ENCODE data around the gene RSL1D1.

GRCh38 chr16:11901091-11901490 is 49.7 kb upstream of the RSL1D1 start:
- TF ChIP-seq SIN3A (IDR thresholded peaks at IDR 0.05; ENCODE audit: borderline replicate concordance, insufficient read depth, low read depth, low read length) (no peak), POLR2AphosphoS5 (IDR thresholded peaks at IDR 0.05; ENCODE audit: low read depth, low read length) (no peak)
